ENCODE results near the gene LEMD1.

The LEMD1 gene

DNA sequence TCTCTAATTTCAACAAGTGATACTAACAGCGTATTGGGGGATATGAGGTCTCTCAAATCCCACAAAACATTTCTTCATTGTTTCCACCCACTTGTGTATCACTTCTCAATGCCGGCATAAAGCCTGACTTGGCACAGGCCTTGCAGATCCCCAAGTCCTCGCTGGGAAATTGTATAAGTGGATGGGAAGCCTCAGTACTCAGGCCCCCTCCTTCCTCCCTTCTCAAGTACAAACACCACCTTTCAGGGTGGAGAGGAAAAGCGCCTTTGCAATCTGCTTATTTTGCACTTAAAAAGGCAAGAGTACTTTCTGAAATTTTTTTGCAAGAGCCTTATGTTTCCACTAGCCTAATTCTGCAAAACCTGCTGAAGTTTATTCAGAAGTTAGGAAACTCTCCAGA, 39.3 kb downstream of the LEMD1 start:
- no peak overlapping the region for H3K27ac ChIP-seq (ENCODE audit: low read depth, low read length, poor library complexity, severe bottlenecking)
- H3K9ac ChIP-seq (ENCODE audit: low read length): no peak overlapping the region
- TF ChIP-seq, protein P1, sequence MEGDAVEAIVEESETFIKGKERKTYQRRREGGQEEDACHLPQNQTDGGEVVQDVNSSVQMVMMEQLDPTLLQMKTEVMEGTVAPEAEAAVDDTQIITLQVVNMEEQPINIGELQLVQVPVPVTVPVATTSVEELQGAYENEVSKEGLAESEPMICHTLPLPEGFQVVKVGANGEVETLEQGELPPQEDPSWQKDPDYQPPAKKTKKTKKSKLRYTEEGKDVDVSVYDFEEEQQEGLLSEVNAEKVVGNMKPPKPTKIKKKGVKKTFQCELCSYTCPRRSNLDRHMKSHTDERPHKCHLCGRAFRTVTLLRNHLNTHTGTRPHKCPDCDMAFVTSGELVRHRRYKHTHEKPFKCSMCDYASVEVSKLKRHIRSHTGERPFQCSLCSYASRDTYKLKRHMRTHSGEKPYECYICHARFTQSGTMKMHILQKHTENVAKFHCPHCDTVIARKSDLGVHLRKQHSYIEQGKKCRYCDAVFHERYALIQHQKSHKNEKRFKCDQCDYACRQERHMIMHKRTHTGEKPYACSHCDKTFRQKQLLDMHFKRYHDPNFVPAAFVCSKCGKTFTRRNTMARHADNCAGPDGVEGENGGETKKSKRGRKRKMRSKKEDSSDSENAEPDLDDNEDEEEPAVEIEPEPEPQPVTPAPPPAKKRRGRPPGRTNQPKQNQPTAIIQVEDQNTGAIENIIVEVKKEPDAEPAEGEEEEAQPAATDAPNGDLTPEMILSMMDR (IDR thresholded peaks at IDR 0.05; ENCODE audit: low read length): no peak
- TF ChIP-seq EZH2 (IDR thresholded peaks at IDR 0.05; ENCODE audit: borderline replicate concordance, low read length): no peak
- H3K4me2 ChIP-seq (ENCODE audit: low read length): no peak overlapping the region
- H3K4me1 ChIP-seq (ENCODE audit: insufficient read depth, low read length, severe bottlenecking): no peaks in the 10 kb centered on the region
- no peak overlapping the region for H2AFZ ChIP-seq (ENCODE audit: low read length)
- no peaks in the 10 kb centered on the region for H3F3A ChIP-seq (ENCODE audit: insufficient read depth, low read length)
- H3K79me2 ChIP-seq (ENCODE audit: insufficient read depth, low read length): no peaks in the 10 kb centered on the region
- H4K20me1 ChIP-seq (ENCODE audit: insufficient read depth, low read length): no peaks in the 10 kb centered on the region
- H3K9me2 ChIP-seq (ENCODE audit: low read depth, low read length): no peaks in the 10 kb centered on the region
- H3K4me3 ChIP-seq (ENCODE audit: low read depth, low read length, poor library complexity, severe bottlenecking): no peak overlapping the region
- H3K27me3 ChIP-seq (ENCODE audit: insufficient read depth, low read length): 0 out of 2 replicates have a peak, but pooled peaks cover 11% of the 10 kb centered on the region
- H3K9me3 ChIP-seq (ENCODE audit: low read length): no peaks in the 10 kb centered on the region
- H3K36me3 ChIP-seq (ENCODE audit: insufficient read depth, low read length): no peaks in the 10 kb centered on the region

GRCh38 chr1:205381305-205381704, 40.6 kb downstream of the LEMD1 start:
- Histone ChIP-seq H3F3A (ENCODE audit: insufficient read depth, low read length) (no peaks in the 10 kb centered on the region), H3K9me2 (ENCODE audit: low read depth, low read length) (no peaks in the 10 kb centered on the region), H3K4me1 (ENCODE audit: insufficient read depth, low read length, severe bottlenecking) (no peaks in the 10 kb centered on the region), H3K4me3 (ENCODE audit: low read depth, low read length, poor library complexity, severe bottlenecking) (no peak overlapping the region), H3K27ac (ENCODE audit: low read depth, low read length, poor library complexity, severe bottlenecking) (no peak overlapping the region), H3K36me3 (ENCODE audit: insufficient read depth, low read length) (no peaks in the 10 kb centered on the region), H3K9ac (ENCODE audit: low read length) (no peak overlapping the region), H3K27me3 (ENCODE audit: insufficient read depth, low read length) (0 out of 2 replicates have a peak, but pooled peaks cover 11% of the 10 kb centered on the region), H4K20me1 (ENCODE audit: insufficient read depth, low read length) (no peaks in the 10 kb centered on the region), H3K4me2 (ENCODE audit: low read length) (no peak overlapping the region), H3K79me2 (ENCODE audit: insufficient read depth, low read length) (no peaks in the 10 kb centered on the region), H3K9me3 (ENCODE audit: low read length) (no peaks in the 10 kb centered on the region), H2AFZ (ENCODE audit: low read length) (no peak overlapping the region)
- TF ChIP-seq, protein P1 (IDR thresholded peaks at IDR 0.05; ENCODE audit: low read length): no peak
- TF ChIP-seq EZH2 (IDR thresholded peaks at IDR 0.05; ENCODE audit: borderline replicate concordance, low read length): no peak

- Histone ChIP-seq H3K79me2 (ENCODE audit: insufficient read depth, low read length) (no peaks in the 10 kb centered on the region), H3K4me2 (ENCODE audit: low read length) (no peak overlapping the region), H3K36me3 (ENCODE audit: insufficient read depth, low read length) (no peaks in the 10 kb centered on the region), H3K4me3 (ENCODE audit: low read depth, low read length, poor library complexity, severe bottlenecking) (no peak overlapping the region), H3K9me2 (ENCODE audit: low read depth, low read length) (no peaks in the 10 kb centered on the region), H3K4me1 (ENCODE audit: insufficient read depth, low read length, severe bottlenecking) (no peaks in the 10 kb centered on the region), H3K9me3 (ENCODE audit: low read length) (no peaks in the 10 kb centered on the region), H3K27me3 (ENCODE audit: insufficient read depth, low read length) (0 out of 2 replicates have a peak, but pooled peaks cover 11% of the 10 kb centered on the region), H3F3A (ENCODE audit: insufficient read depth, low read length) (no peaks in the 10 kb centered on the region), H3K27ac (ENCODE audit: low read depth, low read length, poor library complexity, severe bottlenecking) (no peak overlapping the region), H2AFZ (ENCODE audit: low read length) (no peak overlapping the region), H4K20me1 (ENCODE audit: insufficient read depth, low read length) (no peaks in the 10 kb centered on the region), H3K9ac (ENCODE audit: low read length) (no peak overlapping the region)
- no peak for TF ChIP-seq EZH2 (IDR thresholded peaks at IDR 0.05; ENCODE audit: borderline replicate concordance, low read length)
- TF ChIP-seq, protein P1 (IDR thresholded peaks at IDR 0.05; ENCODE audit: low read length): no peak
Measured at GRCh38 chr1:205380882-205381281, 41.0 kb downstream of the LEMD1 start.
